Ectodermal cell (in vitro differentiated cells): ENCODE data around the gene TCF4.

Source experiments
- H3K27ac ChIP-seq: 2 replicates; pipeline ENCODE4 v1.7.0; 2013; ENCODE audit warnings: mild to moderate bottlenecking, low read depth, low read length; ENCODE audit not compliant: insufficient read depth, poor library complexity, severe bottlenecking
- H3K27me3 ChIP-seq: 2 replicates; pipeline ENCODE4 v1.7.0; 2013; ENCODE audit warnings: mild to moderate bottlenecking, low read length; ENCODE audit not compliant: insufficient read depth, control insufficient read depth, poor library complexity, severe bottlenecking
- H3K36me3 ChIP-seq: one replicate; pipeline ENCODE4 v1.7.0; 2013; ENCODE audit warnings: low read length; ENCODE audit not compliant: control insufficient read depth, insufficient read depth
- H3K4me1 ChIP-seq: one replicate; pipeline ENCODE4 v1.7.0; 2013; ENCODE audit warnings: low read length; ENCODE audit not compliant: control insufficient read depth, insufficient read depth
- H3K4me3 ChIP-seq: 2 replicates; pipeline ENCODE4 v1.7.0; 2013; ENCODE audit warnings: low read depth, low read length, control low read depth; ENCODE audit not compliant: insufficient read depth
- H3K9me3 ChIP-seq: 2 replicates; pipeline ENCODE4 v1.7.0; 2013; ENCODE audit warnings: mild to moderate bottlenecking, low read length, moderate library complexity; ENCODE audit not compliant: control insufficient read depth
- WGBS, 2 experiments: methylation state at CpG; one replicate each; pipeline ENCODE4 v1.1.7; 2013; ENCODE audit warnings: missing lambda C conversion rate in 2 of 2; 5-methylcytosine and 5-hydroxymethylcytosine counted together

The TCF4 gene

DNA sequence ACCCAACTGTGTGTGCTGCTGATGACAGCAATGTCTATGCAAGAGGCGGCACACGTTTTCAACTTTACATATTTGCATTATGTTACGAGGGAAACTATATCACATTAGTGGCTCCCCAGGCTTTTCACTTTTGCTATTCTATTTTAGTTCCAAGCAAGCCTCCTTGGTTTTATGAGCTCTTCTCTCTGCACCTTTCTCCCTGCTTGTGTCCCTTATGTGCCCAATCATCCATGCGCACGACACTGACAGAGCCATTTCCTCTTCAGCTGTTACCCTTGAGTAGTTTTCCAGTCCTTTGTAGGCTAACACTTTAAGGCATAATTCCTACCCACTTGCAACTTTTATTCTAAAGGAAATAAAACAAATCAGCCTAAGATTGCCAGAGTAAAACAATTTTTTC lies 154.3 kb downstream of the TCF4 start:
- H3K9me3 ChIP-seq, result no peaks in the 10 kb centered on the region
- WGBS, 2 experiments, result 89 to 94% methylated on average over 5 of the region's 5 CpGs
- no peaks in the 10 kb centered on the region for H3K36me3 ChIP-seq
- no peak overlapping the region for H3K4me3 ChIP-seq
- no peak overlapping the region for H3K27ac ChIP-seq
- no peaks in the 10 kb centered on the region for H3K27me3 ChIP-seq
- H3K4me1 ChIP-seq, result peaks cover 14% of the 10 kb centered on the region

DNA sequence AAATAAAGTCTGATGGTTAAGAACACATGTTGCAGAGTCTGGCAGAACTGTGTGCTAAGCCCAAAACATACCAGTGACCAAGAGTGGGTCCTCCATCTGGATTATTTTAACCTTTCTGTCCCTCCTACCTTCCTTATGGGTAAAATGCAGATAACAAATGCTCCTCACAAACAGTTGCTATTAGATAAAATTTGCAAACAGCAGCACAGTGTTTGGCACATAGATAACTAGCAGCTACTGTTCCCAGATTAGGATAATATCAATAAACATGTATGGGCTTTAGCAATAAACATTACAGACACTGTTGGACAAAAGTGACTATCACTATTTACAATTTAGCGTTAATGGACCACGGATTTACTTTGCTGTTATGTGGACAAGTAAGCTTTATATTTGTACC lies 154.9 kb downstream of the TCF4 start:
- Histone ChIP-seq H3K4me3 (no peak overlapping the region), H3K27ac (no peak overlapping the region)
- 94 to 96% methylated on average over 2 of the region's 2 CpGs for WGBS, 2 experiments

DNA sequence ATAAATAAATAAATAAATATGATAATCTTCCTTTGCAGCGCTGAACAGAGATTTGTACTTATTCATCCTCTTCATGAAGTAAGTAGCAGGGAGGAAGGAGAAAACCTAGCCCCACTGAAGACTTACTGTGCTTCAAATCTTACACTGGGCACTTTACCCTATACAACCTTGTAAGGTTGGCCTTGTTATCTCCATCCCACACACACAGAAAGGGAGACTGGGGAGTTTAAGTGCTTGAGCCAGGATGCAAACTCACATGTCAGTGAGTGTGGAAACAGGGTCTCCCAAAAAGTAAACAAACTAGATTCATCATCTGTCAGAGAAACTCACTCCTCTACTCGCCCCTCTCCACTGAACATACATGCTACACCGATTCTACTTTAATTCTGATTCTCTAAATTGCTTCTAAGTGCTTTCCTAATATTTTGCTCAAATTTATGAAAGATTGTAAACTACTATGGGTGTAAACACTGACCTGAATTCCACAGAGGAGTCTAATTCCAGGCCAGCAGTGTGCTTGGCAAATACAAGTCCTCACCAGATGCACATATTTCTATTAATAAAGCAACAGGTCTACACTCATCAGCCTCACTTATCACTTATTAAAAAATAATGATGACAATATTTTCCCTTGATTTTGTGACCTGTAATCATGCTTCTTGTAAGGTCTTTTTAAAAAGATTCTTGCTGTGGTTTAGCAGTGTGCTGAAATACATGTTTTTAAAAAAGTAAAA lies 155.5 kb downstream of the TCF4 start:
- peaks cover 4% of the 10 kb centered on the region for H3K4me1 ChIP-seq
- H3K9me3 ChIP-seq, result no peaks in the 10 kb centered on the region
- 85 to 98% methylated on average over 2 to 3 of the region's 3 CpGs for WGBS, 2 experiments
- H3K27ac ChIP-seq, result no peak overlapping the region
- no peaks in the 10 kb centered on the region for H3K36me3 ChIP-seq
- no peaks in the 10 kb centered on the region for H3K27me3 ChIP-seq
- H3K4me3 ChIP-seq, result no peak overlapping the region

More for the DNA sequence above, 154.9 kb downstream of the TCF4 start:
- Histone ChIP-seq H3K36me3 (no peaks in the 10 kb centered on the region), H3K4me1 (peaks cover 8% of the 10 kb centered on the region), H3K27me3 (no peaks in the 10 kb centered on the region), H3K9me3 (no peaks in the 10 kb centered on the region)

- Histone ChIP-seq H3K9me3 (no peaks in the 10 kb centered on the region), H3K4me3 (no peak overlapping the region), H3K4me1 (peaks cover 3% of the 10 kb centered on the region), H3K36me3 (no peaks in the 10 kb centered on the region), H3K27me3 (no peaks in the 10 kb centered on the region), H3K27ac (no peak overlapping the region)
- WGBS, 2 experiments, result 75 to 83% methylated on average over 1 of the region's 2 CpGs
Measured at GRCh38 chr18:55430026-55430425, 158.0 kb downstream of the TCF4 start.

GRCh38 chr18:55427951-55428350 lies 160.0 kb downstream of the TCF4 start:
- Histone ChIP-seq H3K9me3 (no peaks in the 10 kb centered on the region), H3K27me3 (no peaks in the 10 kb centered on the region), H3K36me3 (no peaks in the 10 kb centered on the region), H3K4me1 (peaks cover 17% of the 10 kb centered on the region), H3K4me3 (no peak overlapping the region), H3K27ac (no peak overlapping the region)
- WGBS, 2 experiments, result 100% methylated on average over 1 of the region's 1 CpG; no CpG with 5 or more reads in 1 of the 2 experiments

DNA sequence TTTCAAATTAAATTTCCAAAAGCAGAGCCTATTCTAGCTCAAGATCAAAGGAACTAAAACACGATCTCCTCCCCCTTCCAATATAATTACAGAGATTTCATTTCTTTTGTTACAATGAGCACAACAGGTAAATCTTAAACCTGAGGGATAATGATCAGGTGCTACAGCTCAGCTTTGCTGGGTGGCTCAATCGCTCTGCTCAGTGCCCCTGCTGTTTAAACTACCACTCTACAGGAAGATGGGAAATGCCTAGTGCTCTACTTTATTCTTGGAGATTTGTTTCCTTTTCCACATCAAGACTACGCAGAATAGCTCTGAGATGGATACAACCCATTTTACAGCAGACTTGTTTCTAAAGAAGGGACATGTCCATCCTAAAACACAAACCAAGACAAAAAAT lies 162.3 kb downstream of the TCF4 start:
- Histone ChIP-seq H3K27me3 (no peaks in the 10 kb centered on the region), H3K36me3 (no peaks in the 10 kb centered on the region), H3K27ac (no peak overlapping the region), H3K4me3 (no peak overlapping the region), H3K4me1 (peaks cover 33% of the 10 kb centered on the region), H3K9me3 (no peaks in the 10 kb centered on the region)
- WGBS, 2 experiments, result 61 to 65% methylated on average over 3 of the region's 3 CpGs

- H3K4me1 ChIP-seq, result peaks cover 44% of the 10 kb centered on the region
- WGBS, 2 experiments, result 80 to 89% methylated on average over 8 to 13 of the region's 13 CpGs
- no peaks in the 10 kb centered on the region for H3K36me3 ChIP-seq
- H3K9me3 ChIP-seq, result no peaks in the 10 kb centered on the region
- no peaks in the 10 kb centered on the region for H3K27me3 ChIP-seq
- no peak overlapping the region for H3K4me3 ChIP-seq
- H3K27ac ChIP-seq, result no peak overlapping the region
Measured at GRCh38 chr18:55422456-55423180, 165.4 kb downstream of the TCF4 start.

DNA sequence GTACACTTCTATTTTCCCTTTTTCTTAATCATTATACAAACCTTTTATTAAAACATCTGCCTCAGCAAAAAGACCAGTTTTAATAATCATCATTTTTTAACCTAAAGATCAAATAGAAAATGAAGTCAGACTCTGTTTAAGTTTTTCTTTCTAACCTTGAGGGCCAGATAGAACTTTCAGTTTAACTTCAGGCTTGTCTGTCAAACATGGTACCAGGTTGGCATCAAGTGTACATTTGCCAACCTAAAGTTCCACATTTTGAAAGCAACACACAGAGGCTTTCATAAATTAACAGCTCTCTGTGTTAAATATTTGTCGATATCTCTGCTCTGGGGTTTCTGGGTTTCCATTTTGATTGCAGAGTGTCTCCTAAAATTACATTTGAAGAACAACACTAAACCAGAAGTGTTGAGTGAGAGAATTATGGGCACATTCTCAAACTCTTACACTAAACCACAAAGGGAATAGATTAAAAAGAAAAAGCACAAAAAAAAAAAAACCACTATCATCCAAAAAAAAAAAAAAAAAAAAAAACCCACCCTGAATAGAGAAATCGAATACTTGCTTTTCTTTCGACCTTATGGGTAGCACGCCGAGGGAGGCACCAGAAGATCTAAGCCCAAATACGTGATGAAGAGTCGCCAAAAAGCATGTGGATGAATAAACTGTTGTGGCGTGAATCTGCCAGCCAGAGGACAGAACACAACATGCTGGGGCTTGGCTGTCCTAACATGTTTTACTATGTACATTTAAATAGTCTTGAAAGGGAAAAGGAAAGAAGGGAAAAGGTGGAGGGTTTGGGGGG lies 166.2 kb downstream of the TCF4 start:
- Histone ChIP-seq H3K4me1 (peaks cover 49% of the 10 kb centered on the region), H3K4me3 (no peak overlapping the region)
- 81 to 82% methylated on average over 7 to 8 of the region's 8 CpGs for WGBS, 2 experiments

GRCh38 chr18:55421308-55421614 lies 166.7 kb downstream of the TCF4 start:
- Histone ChIP-seq H3K9me3 (no peaks in the 10 kb centered on the region), H3K27ac (no peak overlapping the region), H3K4me3 (no peak overlapping the region), H3K4me1 (peaks cover 53% of the 10 kb centered on the region), H3K27me3 (no peaks in the 10 kb centered on the region), H3K36me3 (no peaks in the 10 kb centered on the region)
- WGBS, 2 experiments, result 94% methylated on average over 2 of the region's 4 CpGs; no CpG with 5 or more reads in 1 of the 2 experiments

More for the DNA sequence above, 166.2 kb downstream of the TCF4 start:
- Histone ChIP-seq H3K27ac (no peak overlapping the region), H3K27me3 (no peaks in the 10 kb centered on the region), H3K36me3 (no peaks in the 10 kb centered on the region), H3K9me3 (no peaks in the 10 kb centered on the region)
